ENCODE results near the gene GGTA1.
A peak's percentile ranks its signal among the peaks of the same experiment; 100 is the strongest.
"Not testable (repeated sequence)": the region's sequence is repeated elsewhere in the genome, so short reads cannot be mapped to it uniquely, and the experiment has no call there.

The GGTA1 gene

GRCh38 chr9:121455527-121456239 is 44.0 kb downstream of the GGTA1 start:
- peak; percentile 23 to 56 for DNase-seq

- no peak for DNase-seq
Measured at GRCh38 chr9:121454972-121455371, 44.7 kb downstream of the GGTA1 start.

GRCh38 chr9:121453232-121453892 is 46.3 kb downstream of the GGTA1 start:
- DNase-seq, result no peak

- no peak for DNase-seq
Measured at GRCh38 chr9:121452085-121452484, 47.6 kb downstream of the GGTA1 start.

GRCh38 chr9:121451586-121451985 is 48.1 kb downstream of the GGTA1 start:
- DNase-seq, result no peak

GRCh38 chr9:121450241-121450640 is 49.4 kb downstream of the GGTA1 start:
- DNase-seq, result no peak

- DNase-seq, result no peak
Measured at GRCh38 chr9:121449786-121450185, 49.9 kb downstream of the GGTA1 start.

- no peak for DNase-seq
Measured at GRCh38 chr9:121447321-121447834, 52.3 kb downstream of the GGTA1 start.

GRCh38 chr9:121445986-121446385 is 53.7 kb downstream of the GGTA1 start:
- DNase-seq, result peak in 1 of 2 donors; percentile 19

- peak; percentile 82 to 83 for DNase-seq
Measured at GRCh38 chr9:121443981-121444380, 55.7 kb downstream of the GGTA1 start.

GRCh38 chr9:121441165-121441564 is 58.5 kb downstream of the GGTA1 start:
- no peak for DNase-seq

- no peak for DNase-seq
Measured at GRCh38 chr9:121439711-121440664, 59.7 kb downstream of the GGTA1 start.

GRCh38 chr9:121439016-121439415 is 60.6 kb downstream of the GGTA1 start:
- DNase-seq, result no peak

GRCh38 chr9:121437891-121438290 is 61.8 kb downstream of the GGTA1 start:
- DNase-seq, result no peak

GRCh38 chr9:121437046-121437445 is 62.6 kb downstream of the GGTA1 start:
- not testable (repeated sequence) for DNase-seq

GRCh38 chr9:121434969-121435368 is 64.7 kb downstream of the GGTA1 start:
- no peak for DNase-seq

- DNase-seq, result no peak
Measured at GRCh38 chr9:121427899-121428298, 71.7 kb downstream of the GGTA1 start.

GRCh38 chr9:121424024-121424432 is 75.6 kb downstream of the GGTA1 start:
- DNase-seq, result no peak

GRCh38 chr9:121411993-121412392 is 87.7 kb downstream of the GGTA1 start:
- no peak for DNase-seq

GRCh38 chr9:121405899-121406298 is 93.7 kb downstream of the GGTA1 start:
- no peak for DNase-seq
